GM19099 (cell line): Measurements from ENCODE around the gene TUBA4B.
A peak's percentile ranks its signal among the peaks of the same experiment; 100 is the strongest.

Experiments used
- POLR2A ChIP-seq: IDR thresholded peaks from 3 replicates; pipeline ENCODE4 v1.6.1; 2011; ENCODE audit warnings: low read depth; ENCODE audit not compliant: insufficient read length; ENCODE audit errors: extremely low read depth

TUBA4B gene

DNA sequence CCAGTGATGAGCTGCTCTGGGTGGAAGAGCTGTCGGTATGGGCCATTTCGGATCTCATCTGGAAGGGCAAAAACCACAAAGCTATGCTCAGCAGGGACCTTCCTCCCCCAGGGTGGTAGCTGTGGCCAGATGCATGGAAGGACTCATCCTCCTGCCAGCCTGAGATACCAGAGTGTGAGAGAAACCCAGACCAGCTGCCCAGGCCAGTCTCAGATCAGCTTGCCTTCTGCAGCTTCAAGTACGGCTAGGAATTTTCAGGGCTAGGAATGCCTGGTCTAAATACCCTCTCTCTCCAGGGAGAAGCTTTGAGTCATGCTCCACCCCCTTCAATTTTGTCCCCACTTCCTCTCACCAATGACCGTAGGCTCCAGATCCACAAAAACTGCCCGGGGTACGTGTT is 1.4 kb upstream of the TUBA4B start:
- TF ChIP-seq POLR2A, result no peak

DNA sequence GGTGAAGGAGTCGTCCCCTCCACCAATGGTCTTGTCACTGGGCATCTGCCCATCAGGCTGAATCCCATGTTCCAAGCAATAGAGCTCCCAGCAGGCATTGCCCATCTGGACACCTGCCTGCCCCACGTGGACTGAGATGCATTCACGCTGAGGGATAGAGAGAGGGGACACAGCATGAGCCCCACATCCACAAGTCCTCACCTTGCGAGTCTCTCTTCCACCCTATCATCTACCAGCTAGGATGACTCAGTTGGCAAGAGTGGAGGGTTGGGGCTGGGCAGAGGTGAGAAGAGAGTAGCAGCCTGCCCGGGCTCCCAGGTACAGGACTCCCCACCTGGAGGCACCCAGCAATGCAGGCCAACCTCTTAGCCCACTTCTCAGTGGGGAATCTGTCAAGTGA is 959 bp upstream of the TUBA4B start:
- TF ChIP-seq POLR2A, result no peak

DNA sequence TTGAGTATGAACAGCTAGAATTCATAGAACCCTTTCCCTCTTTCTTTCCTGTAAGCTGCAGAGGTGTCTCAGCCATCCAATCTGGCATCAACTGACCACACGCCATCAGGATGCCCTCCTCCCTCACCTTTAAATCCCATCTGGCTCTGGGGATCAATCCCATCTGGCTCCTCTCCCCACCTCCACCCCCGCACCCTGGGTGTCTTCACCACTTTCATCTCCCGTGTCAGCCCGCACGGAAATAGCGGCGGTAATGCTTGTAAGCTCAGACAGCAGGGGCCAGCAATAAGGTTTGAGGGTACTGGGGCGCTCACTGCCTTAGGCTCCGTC is 508 bp upstream of the TUBA4B start:
- no peak for TF ChIP-seq POLR2A

DNA sequence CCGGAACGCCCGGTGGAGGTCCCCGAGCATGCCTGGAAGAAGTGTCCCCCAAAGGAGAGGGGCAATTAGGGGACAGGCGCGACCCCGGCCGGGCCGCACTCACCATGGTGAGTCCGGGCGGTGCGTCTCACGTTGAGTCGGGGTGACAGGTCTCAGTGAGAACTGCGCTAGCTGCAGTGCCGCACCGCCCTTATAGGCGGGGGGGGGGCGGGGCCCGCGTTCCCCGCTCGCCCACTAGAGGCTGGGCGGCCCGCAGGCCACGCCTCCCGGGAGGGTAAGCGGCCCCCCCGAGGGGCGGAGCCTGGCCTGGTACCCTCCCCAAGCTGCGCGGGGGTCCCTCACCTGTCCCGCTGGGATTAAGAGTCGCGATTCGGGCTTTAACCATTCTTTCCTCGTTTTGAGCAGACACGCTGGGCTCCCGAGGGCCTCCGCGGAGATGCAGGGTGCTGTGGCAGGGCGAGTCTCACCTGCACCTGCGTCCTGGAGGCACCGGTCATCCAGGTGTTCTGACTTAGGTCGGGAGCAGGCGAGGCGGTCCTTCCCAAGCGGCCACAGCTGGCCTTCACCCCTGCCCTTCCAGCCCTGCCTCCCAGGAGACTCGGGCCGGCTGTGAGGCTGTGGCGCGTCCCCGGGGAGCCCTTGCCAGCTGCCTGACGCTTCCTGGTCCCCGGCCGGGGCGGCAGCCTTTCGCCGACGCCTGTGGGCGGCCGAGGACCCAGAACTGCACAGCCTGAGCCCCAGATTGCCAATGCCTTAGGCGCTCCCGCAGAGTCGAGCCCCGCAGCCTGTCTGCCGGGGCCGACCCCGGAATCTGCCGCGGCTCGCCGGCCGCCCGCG is 928 bp downstream of the TUBA4B start, which contains the start of gene TUBA4A:
TUBA4A (minus strand) TSS at position 166 of the 837 bp plus-strand sequence; CDS start at position 106, 60 bp downstream.
- TF ChIP-seq POLR2A, result peak; percentile 100

DNA sequence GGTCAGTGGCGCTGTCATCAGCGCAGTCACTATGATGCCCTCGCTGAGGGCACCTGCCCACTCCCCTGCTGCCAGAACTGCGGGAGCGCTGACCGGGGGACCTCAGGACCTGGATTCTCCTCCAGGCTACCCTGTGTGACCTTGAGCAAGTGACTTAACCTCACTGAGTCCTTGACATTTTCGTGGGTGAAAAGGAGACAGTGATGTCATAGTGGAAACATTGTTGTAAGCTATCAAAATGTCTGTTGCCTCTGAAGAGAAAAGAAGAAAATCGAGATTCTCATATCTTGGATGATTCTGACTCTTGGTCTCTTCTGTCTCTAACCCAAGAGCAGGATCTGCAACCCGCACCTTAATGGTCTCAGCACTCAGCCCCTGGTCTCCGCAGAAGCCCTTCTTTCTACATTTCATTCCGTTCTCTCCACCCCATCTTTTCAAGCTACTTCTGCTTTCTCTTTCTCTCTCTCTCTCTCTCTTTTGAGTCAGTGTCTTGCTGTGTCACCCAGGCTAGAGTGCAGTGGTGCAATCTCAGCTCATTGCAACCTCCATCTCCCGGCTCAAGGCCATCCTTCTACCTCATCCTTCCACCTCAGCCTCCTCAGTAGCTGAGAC is 1.7 kb downstream of the TUBA4B start:
- no peak for TF ChIP-seq POLR2A

DNA sequence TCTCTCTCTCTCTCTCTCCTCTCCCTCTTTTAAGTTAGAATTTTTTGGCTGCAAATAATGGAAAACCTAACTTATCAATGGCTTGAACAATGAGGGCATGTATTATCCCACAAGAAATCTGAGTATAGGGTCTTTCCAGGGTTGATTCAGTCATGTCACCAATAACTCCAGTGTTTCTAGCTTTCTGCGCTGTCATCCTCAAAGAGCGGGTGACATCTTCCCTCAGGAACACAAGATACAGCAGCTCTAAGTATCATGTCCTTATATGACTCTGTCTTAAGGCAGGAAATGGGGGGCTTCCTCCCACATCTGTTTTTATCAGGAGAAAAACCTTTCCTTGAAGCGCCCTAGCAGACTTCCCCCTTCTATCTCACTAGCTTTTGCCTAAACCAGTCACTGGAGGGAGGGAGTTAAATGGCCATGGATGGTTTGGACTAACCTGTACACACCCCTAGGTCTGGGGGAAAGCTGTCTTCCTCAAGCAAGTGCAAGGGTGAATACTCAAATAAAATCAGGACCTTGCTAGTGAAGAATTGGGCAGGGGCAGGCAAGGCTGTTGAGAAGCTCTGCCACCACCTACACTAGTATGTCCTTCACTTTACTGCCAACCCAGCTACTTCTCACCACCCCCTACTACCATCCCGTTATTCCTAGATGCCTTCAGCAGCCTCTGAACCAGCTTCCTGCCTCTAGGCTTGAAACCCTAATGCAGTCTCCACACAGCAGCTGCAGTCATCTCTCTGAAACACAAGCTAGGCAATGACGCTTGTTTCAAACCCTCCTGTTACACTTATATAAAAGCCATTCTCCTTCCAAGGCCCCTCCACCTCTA is 8.2 kb downstream of the TUBA4B start:
- TF ChIP-seq POLR2A, result no peak

DNA sequence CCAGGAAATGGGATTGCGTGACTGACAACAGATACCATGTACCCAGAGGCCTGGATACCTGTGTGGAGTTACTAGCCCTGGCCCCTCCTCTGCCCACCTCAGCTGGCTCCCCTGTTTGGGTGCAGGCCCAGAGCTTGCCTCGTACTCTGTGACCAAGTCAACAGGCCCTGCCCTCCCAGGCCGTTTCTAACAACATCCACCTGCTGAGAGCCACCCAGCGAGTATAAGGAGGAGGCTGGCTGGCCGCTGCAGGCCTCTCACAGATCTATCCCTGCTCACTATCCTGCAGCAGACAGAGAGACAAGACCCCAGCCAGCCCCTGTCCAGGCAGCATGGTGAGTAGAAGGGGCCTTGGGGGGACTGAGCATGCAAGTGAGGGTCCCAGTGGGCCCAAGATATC is 13.2 kb downstream of the TUBA4B start:
- TF ChIP-seq POLR2A, result no peak

DNA sequence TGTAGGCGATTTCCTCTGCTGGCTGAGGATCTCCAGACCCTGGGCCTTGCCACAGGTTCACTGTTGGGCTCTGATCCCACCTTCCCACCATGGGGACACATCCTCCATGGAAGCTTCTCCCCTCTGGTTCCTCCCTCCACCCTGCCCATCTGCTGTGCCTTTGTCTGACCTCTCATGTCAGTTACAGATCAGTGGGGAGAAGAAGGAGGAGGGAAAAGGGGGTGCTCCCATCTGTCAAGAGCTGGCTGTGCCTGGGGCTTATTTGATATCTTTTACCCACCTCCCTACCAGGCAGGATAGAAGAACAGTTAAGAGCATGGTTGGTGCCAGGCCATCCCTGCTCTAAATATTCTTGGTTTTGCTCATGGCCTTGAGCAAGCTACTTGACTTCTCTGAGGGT is 13.8 kb downstream of the TUBA4B start:
- TF ChIP-seq POLR2A, result no peak

DNA sequence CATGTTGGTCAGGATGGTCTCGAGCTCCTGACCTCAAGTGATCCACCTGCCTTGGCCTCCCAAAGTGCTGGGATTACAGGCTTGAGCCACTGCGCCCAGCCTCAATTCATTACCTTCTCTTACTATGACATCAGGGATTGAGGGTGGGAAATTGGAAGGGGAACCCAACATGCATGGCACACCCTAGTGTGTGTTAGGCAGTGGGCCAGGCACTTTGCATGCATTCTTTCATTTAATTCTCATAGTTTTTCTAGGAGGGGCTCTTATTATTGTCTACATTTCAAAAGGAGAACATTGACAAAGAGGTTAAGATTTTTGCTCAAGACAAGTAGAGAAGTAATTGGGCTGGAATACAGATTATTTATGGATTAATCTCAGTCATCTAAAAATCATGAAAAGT is 15.3 kb downstream of the TUBA4B start:
- TF ChIP-seq POLR2A, result no peak

DNA sequence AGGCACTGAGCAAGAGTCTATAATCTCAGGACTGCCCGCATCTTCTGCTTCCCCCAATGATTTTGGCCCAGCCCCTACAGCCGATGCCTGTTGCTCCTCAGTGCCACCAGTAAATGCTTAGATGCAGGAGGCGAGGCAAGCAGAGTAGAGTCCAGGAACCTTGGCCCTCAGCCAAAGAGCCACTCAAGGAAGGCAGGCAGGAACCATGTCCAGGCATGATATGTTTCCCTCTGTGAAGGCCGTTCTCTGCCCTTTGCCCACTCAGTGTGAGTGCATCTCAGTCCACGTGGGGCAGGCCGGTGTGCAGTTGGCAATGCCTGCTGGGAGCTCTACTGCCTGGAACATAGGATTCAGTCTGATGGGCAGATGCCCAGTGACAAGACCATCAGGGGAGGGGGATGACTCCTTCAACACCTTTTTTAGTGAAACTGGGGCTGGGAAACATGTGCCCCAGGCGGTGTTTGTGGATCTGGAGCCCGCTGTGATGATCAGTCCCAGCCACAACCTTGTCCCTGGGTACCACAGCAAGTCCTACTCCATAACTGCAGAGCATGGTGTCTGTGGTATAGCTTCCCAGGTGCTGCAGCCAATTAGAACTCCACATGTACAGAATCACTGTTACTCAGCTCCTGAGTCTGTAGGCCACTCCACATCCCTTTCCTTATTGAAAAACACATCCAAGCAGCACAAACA is 16.5 kb downstream of the TUBA4B start:
- TF ChIP-seq POLR2A, result no peak

DNA sequence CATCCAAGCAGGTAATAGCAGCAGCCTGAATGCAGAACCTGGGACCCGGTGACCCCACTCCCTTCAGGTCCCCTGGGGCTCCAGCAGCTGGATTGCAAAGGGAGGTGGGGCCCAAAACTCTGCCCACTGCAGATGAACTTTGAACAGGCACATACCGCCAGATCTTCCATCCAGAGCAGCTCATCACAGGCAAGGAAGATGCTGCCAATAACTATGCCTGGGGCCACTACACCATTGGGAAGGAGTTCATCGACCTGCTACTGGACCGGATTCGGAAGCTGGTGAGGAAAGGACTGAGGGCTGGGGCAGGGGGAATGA is 17.0 kb downstream of the TUBA4B start:
- no peak for TF ChIP-seq POLR2A

DNA sequence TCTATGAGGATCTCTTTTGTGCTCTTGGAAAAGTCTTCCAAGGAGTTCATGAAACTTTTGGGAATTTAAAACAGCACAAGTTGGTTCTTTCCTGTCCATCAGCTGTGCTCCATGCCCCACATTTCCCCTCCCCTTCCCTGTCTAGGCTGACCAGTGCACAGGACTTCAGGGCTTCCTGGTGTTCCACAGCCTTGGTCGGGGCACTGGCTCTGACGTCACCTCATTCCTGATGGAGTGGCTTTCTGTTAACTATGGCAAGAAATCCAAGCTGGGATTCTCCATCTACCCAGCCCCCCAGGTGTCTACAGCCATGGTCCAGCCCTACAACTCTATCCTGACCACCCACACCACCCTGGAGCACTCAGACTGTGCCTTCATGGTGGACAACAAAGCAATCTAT is 18.0 kb downstream of the TUBA4B start:
- no peak for TF ChIP-seq POLR2A

DNA sequence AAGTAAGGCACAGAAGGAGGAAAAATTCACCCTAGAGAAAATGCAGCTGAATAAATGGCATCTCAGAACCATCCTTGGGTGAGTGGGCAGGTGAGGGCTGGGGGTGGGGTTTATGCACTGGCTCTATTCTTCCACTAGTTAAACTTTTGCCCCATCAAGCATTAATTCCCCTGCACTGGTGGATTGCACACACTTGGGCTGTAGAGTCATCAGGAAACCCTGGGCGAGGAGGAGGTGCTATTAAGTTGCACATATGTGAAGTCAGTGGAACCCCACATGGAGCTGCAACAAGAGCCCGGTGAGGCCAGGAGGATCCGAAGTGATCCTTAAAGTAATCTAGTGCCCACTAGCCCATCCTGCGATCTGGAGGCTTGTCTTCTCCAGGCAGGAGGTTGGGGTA is 19.3 kb downstream of the TUBA4B start:
- TF ChIP-seq POLR2A, result no peak

DNA sequence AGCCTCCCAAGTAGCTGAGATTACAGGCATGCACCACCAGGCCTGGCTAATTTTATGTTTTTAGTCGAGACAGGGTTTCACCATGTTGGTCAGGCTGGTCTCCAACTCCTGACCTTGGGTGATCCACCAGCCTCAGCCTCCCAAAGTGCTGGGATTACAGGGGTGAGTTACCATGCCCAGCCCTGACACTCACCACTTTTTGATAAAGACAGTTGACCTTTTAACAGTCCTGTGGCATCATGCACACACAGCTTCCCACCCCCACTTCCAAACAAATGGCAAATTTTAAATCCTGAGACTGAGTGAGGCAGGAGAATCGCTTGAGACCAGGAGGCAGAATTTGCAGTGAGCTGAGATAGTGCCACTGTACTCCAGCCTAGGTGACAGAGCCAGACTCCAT is 20.0 kb downstream of the TUBA4B start:
- no peak for TF ChIP-seq POLR2A

DNA sequence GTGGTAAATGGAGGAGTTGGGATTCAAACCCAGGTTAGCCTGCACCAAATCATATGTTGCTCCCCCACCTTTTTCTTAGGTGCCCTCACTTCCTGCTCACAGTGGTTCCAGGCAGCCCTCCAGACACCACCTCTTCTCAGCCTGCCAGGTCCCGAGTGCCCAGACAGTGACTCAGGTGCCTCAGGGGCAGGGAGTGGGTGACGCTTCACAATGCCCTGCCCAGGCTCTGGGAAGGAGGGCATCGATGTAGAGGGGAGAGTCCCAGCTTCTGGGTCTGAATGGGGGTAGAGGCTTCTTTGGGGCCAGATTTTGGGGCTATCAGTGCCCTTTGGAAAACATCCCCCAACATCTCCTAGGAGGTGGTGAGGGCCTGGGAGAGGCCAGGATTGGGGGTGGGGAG is 20.9 kb downstream of the TUBA4B start:
- TF ChIP-seq POLR2A, result no peak
